ENCODE data around the gene IKZF5.
A peak's percentile ranks its signal among the peaks of the same experiment; 100 is the strongest.

The IKZF5 gene

DNA sequence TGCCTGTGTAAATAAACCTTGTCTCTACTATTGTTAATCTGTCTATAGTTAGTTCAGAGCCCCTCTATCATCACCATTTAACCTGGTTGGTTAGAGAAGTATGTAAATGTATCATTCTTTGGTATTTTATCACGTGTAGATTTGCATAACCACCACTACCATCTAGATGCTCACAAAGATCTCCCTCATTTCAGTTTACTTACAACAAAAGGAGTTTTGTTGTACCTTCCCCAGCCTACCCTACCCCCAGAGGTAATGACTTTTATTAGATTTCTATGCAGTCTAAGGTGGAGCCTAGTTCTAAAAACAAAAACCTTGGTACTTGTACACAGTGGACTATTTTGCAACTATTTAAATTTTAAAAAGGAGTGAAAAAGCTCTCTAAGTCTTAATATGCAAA lies 17.7 kb upstream of the IKZF5 start:
- Mint-ChIP-seq H3K4me3 (no peak overlapping the region), H3K27ac (no peak overlapping the region), H3K27me3 (no peaks in the 10 kb centered on the region), H3K9me3 (no peaks in the 10 kb centered on the region), H3K36me3 (ENCODE audit: insufficient read depth) (no peaks in the 10 kb centered on the region), H3K4me1 (ENCODE audit: low read depth in 2 of 2) (peaks cover 4% of the 10 kb centered on the region in 2 donors)
- no peak for ATAC-seq (replicated peaks)
- no peak for DNase-seq

DNA sequence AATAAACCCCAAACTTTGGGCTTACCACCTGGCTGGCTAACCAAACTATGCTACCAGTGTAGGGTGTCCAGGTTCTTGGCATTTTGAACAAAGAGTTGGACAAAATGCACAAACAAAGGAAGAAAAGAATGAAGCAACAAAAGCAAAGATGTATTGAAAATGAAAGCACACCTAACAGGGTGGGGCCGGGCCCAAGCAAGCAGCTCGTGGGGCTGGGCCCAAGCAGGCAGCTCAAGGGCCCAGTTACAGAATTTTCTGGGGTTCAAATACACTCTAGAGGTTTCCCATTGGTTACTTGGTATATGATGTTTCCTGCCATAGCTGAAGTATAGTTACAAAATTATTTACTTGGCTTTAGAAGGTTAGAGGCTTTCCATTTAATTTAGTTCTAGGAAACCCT lies 15.9 kb upstream of the IKZF5 start:
- peaks cover 4% of the 10 kb centered on the region in 2 donors for H3K4me1 Mint-ChIP-seq (ENCODE audit: low read depth in 2 of 2)
- ATAC-seq (replicated peaks) (no peak), DNase-seq (no peak)
- no peak overlapping the region for H3K27ac Mint-ChIP-seq
- H3K9me3 Mint-ChIP-seq = no peaks in the 10 kb centered on the region
- no peak overlapping the region for H3K4me3 Mint-ChIP-seq
- H3K27me3 Mint-ChIP-seq = no peaks in the 10 kb centered on the region
- H3K36me3 Mint-ChIP-seq (ENCODE audit: insufficient read depth) = no peaks in the 10 kb centered on the region

DNA sequence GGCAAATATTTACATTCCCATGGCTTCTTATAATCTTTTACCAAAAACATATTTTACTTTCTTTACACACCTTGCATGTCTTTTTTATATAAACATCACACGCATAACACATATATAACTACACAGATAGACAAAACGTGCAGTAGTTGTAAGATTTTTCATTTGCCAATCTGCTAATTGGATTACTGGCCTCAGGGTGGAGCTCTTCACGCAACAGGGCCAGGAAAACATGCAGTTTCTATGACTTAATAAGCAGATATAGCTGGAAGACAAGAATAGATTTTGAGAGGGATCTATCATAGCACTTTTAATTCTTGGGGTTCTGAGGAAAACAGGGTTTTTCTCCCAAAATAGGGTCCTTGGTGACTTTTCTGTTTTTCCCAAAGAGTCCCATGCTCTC lies 12.9 kb upstream of the IKZF5 start:
- peaks cover 4 to 7% of the 10 kb centered on the region in 2 donors for H3K4me1 Mint-ChIP-seq (ENCODE audit: low read depth in 2 of 2)
- H3K9me3 Mint-ChIP-seq = no peaks in the 10 kb centered on the region
- no peak for ATAC-seq (replicated peaks)
- H3K4me3 Mint-ChIP-seq = no peak overlapping the region
- H3K27me3 Mint-ChIP-seq = no peaks in the 10 kb centered on the region
- H3K36me3 Mint-ChIP-seq (ENCODE audit: insufficient read depth) = peaks cover 3% of the 10 kb centered on the region
- no peak overlapping the region for H3K27ac Mint-ChIP-seq
- DNase-seq = no peak

DNA sequence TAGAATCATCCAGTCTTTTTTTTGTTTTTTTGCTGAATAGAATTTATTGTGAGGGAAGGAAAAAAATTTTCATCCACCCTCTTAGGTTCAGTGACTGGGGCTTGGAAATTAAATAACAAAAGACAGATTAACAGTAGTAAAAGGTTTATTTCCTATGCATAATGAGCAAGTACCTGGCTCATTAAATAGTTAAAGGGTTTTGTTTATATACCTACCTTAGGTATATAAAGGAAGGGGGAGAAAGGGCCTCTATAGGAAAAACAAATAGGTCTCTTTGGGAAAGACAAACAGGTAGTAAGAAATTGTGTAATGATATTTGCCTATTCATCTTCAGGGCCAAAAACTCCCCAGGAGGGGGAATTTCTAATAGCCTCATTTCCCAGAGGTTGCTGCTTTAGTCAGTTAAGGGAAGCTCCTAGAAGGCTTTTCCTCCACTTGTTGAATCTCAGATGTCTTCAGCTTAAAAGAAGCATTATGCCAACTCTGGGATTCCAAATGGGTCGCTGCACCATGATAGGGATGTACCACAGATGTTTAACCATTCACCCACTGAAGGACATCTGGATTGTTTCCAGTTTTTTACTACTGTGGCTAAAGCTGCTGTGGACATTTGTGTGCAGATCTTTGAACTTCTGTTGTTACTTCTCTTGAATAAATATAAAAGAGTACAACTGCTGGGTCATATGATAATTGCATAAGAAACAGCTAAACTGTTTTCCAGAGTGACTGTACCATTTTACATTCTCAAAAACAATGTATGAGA lies 11.5 kb upstream of the IKZF5 start:
- peaks cover 3% of the 10 kb centered on the region for H3K36me3 Mint-ChIP-seq (ENCODE audit: insufficient read depth)
- H3K9me3 Mint-ChIP-seq = no peaks in the 10 kb centered on the region
- no peak overlapping the region for H3K27ac Mint-ChIP-seq
- H3K4me3 Mint-ChIP-seq = no peak overlapping the region
- no peak for DNase-seq
- ATAC-seq (replicated peaks) = no peak
- H3K27me3 Mint-ChIP-seq = no peaks in the 10 kb centered on the region
- peaks cover 4 to 7% of the 10 kb centered on the region in 2 donors for H3K4me1 Mint-ChIP-seq (ENCODE audit: low read depth in 2 of 2)

DNA sequence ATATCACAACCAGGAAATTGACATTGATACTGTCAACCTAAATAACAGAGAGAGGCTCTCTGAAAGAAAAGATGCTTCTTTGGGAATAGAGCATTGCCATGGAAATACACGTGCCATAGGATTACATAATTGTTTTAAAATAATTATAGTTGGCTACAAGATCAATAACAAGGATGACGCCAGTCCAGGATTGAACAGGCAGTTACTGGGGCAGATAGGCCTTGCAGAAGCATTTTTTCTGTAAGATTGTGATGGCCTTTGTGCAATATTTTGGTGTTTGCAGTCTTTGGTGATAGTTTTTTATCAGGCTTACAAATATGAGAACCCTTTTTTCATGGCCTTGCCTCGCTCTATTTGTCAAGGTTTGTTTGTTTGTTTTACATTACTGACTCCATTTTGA lies 10.7 kb upstream of the IKZF5 start:
- no peaks in the 10 kb centered on the region for H3K9me3 Mint-ChIP-seq
- H3K27me3 Mint-ChIP-seq = no peaks in the 10 kb centered on the region
- H3K4me3 Mint-ChIP-seq = no peak overlapping the region
- ATAC-seq (replicated peaks) (no peak), DNase-seq (no peak)
- peaks cover 3% of the 10 kb centered on the region for H3K36me3 Mint-ChIP-seq (ENCODE audit: insufficient read depth)
- H3K4me1 Mint-ChIP-seq (ENCODE audit: low read depth in 2 of 2) = peaks cover 2 to 5% of the 10 kb centered on the region in 2 donors
- no peak overlapping the region for H3K27ac Mint-ChIP-seq

DNA sequence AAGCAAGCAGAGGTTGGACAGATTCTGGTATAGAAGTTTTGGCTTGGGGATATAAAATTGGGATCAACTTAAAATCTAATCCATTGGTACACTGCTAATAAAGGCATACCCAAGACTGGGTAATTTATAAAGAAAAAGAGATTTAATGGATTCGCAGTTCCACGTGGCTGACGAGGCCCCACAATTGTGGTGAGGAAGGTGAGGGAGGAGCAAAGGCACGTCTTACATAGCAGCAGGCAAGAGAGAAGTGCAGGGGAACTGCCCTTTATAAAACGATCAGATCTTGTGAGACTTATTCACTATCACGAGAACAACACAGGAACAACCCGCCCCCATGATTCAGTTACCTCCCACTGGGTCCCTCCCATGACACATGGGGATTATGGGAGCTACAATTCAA lies 9.9 kb upstream of the IKZF5 start:
- Mint-ChIP-seq H3K4me1 (ENCODE audit: low read depth in 2 of 2) (peaks cover 0 to 3% of the 10 kb centered on the region in 2 donors), H3K36me3 (ENCODE audit: insufficient read depth) (peaks cover 3% of the 10 kb centered on the region), H3K9me3 (no peaks in the 10 kb centered on the region), H3K4me3 (no peak overlapping the region), H3K27me3 (no peaks in the 10 kb centered on the region), H3K27ac (no peak overlapping the region)
- DNase-seq = no peak
- ATAC-seq (replicated peaks) = no peak

DNA sequence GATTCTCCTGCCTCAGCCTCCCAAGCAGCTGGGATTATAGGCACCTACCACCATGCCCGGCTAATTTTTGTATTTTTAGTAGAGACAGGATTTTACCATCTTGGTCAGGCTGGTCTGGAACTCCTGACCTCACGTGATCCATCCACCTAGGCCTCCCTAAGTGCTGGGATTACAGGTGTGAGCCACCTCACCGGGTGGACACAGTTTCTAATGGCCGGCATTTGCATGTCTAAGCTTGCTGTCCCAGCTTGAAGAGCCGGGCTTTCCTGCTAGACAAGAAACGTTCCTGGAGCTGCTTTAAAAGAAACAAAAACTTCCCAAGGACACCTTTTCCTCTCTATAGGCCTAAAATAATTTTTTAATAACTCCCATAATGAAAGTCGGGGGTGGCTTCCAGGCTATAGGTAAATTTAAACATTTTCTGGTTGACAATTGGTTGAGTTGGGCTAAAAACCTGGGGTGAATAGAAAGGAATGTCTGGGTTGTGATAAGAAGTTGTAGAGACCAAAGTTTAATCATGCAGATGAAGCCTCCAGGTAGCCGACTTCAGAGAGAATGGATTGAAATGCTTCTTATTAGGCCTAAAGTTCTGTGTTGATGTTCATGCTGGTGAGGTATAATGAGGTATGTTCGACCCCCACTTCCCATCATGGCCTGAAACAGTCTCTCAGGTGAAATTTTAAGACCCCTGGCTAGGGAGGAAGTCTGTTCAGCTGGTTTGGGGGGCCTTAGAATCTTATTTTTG lies 9.0 kb upstream of the IKZF5 start:
- Mint-ChIP-seq H3K36me3 (ENCODE audit: insufficient read depth) (peaks cover 6% of the 10 kb centered on the region), H3K27me3 (no peaks in the 10 kb centered on the region), H3K4me3 (no peak overlapping the region), H3K4me1 (ENCODE audit: low read depth in 2 of 2) (peaks cover 1 to 7% of the 10 kb centered on the region in 2 donors), H3K27ac (no peak overlapping the region), H3K9me3 (no peaks in the 10 kb centered on the region)
- DNase-seq = no peak
- ATAC-seq (replicated peaks) = no peak

DNA sequence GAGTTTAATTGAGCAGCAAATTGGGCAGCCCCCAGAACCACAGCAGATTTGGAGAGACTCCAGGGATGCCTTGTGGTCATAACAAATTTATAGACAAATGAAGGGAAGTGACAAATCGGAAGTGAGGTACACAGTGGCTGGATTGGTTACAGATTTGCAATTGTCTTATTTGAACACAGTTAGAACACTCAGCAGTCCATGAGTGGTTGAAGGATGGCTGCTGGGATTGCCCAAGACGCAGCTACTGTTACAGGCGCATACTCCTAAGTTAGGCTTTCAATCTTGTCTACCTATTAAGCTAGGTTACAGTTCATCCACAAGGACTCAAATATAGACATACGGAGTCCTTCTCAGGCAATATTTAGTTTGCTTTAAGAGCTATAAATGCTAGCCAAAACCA lies 7.6 kb upstream of the IKZF5 start:
- Mint-ChIP-seq H3K36me3 (ENCODE audit: insufficient read depth) (peaks cover 6% of the 10 kb centered on the region), H3K4me3 (no peak overlapping the region), H3K27me3 (no peaks in the 10 kb centered on the region), H3K9me3 (no peaks in the 10 kb centered on the region), H3K4me1 (ENCODE audit: low read depth in 2 of 2) (peaks cover 4 to 7% of the 10 kb centered on the region in 2 donors), H3K27ac (no peak overlapping the region)
- no peak for ATAC-seq (replicated peaks)
- DNase-seq = no peak

DNA sequence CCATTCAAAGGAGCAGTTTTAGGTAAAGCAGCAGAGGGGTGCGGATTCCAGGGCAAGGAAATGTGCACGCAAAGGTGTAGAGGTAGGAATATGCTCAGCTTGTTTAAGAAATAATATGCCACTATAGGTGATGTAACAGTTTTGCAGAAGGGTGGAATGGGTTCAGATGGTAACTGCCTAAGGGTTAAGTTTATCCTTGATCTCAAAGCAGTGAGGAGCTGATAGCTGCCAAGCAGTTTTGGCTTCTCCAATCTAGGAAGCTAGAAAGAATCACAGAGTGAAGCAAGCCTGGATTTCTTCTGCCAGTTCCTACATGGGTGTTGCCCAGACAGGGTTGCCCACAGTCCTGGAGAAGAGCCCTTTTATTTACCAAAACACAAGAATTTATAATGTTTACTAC lies 6.2 kb upstream of the IKZF5 start:
- DNase-seq = no peak
- H3K27me3 Mint-ChIP-seq = no peaks in the 10 kb centered on the region
- H3K36me3 Mint-ChIP-seq (ENCODE audit: insufficient read depth) = peaks cover 6% of the 10 kb centered on the region
- no peak overlapping the region for H3K4me3 Mint-ChIP-seq
- peaks cover 11 to 16% of the 10 kb centered on the region in 2 donors for H3K4me1 Mint-ChIP-seq (ENCODE audit: low read depth in 2 of 2)
- no peak overlapping the region for H3K27ac Mint-ChIP-seq
- no peak for ATAC-seq (replicated peaks)
- no peaks in the 10 kb centered on the region for H3K9me3 Mint-ChIP-seq

DNA sequence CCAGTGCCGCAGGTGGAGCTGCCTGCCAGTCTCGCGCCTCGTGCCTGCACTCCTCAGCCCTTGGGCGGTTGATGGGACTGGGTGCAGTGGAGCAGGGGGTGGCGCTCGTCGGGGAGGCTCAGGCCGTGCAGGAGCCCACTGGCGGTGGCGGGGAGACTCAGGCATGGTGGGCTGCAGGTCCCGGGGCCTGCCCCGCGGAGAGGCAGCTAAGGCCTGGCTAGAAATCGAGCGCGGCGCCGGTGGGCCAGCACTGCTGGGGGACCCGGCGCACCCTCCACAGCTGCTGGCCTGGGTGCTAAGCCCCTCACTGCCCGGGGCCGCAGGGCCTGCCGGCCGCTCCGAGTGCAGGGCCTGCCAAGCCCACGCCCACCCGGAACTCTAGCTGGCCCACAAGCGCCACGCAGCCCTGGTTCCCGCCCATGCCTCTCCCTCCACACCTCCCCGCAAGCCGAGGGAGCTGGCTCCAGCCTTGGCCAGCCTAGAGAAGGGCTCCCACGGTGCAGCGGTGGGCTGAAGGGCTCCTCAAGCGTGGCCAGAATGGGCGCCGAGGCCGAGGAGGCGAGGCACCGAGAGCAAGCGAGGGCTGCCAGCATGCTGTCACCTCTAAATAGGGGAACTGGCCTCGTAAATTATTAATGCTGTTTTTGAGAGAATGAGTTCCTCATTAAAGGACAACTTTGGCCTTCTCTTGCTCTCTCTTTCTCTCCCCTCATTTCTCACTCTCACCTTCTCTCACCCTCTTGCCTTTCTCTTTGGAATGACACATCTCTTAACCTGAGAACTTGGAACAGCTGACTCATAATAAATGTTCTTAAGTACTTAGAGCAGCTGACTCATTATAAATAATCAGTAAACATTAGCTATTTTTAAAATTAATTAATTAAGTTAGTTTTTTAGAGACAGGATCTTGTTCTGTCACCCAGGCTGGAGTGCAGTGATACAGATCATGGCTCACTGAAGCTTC lies 5.1 kb upstream of the IKZF5 start:
- no peak for ATAC-seq (replicated peaks)
- H3K36me3 Mint-ChIP-seq (ENCODE audit: insufficient read depth) = peaks cover 9% of the 10 kb centered on the region
- no peak for DNase-seq
- H3K27ac Mint-ChIP-seq = no peak overlapping the region
- H3K4me1 Mint-ChIP-seq (ENCODE audit: low read depth in 2 of 2) = peaks cover 20 to 24% of the 10 kb centered on the region in 2 donors
- no peaks in the 10 kb centered on the region for H3K27me3 Mint-ChIP-seq
- H3K4me3 Mint-ChIP-seq = no peak overlapping the region
- no peaks in the 10 kb centered on the region for H3K9me3 Mint-ChIP-seq

DNA sequence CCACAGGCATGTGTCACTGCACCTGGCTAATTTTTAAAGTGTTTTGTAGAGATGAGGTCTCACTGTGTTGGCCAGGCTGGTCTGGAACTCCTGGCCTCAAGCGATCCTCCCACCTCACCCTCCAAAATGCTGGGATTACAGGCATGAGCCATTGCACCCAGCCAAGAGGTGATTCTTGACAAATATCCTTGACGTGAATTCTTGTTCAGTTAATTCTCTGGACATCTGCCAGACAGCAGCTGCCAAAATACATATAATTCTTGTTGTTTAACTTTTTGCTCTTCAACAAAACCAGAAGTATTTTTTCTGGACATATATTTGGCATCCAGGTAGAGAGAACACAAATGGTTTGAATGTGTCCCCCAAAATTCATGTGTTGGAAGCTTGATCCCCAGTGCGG lies 3.4 kb upstream of the IKZF5 start:
- no peak overlapping the region for H3K4me3 Mint-ChIP-seq
- H3K27me3 Mint-ChIP-seq = no peaks in the 10 kb centered on the region
- no peaks in the 10 kb centered on the region for H3K9me3 Mint-ChIP-seq
- H3K4me1 Mint-ChIP-seq (ENCODE audit: low read depth in 2 of 2) = peaks cover 27 to 35% of the 10 kb centered on the region in 2 donors
- ATAC-seq (replicated peaks) = no peak
- no peak overlapping the region for H3K27ac Mint-ChIP-seq
- peaks cover 17% of the 10 kb centered on the region for H3K36me3 Mint-ChIP-seq (ENCODE audit: insufficient read depth)
- DNase-seq = no peak

DNA sequence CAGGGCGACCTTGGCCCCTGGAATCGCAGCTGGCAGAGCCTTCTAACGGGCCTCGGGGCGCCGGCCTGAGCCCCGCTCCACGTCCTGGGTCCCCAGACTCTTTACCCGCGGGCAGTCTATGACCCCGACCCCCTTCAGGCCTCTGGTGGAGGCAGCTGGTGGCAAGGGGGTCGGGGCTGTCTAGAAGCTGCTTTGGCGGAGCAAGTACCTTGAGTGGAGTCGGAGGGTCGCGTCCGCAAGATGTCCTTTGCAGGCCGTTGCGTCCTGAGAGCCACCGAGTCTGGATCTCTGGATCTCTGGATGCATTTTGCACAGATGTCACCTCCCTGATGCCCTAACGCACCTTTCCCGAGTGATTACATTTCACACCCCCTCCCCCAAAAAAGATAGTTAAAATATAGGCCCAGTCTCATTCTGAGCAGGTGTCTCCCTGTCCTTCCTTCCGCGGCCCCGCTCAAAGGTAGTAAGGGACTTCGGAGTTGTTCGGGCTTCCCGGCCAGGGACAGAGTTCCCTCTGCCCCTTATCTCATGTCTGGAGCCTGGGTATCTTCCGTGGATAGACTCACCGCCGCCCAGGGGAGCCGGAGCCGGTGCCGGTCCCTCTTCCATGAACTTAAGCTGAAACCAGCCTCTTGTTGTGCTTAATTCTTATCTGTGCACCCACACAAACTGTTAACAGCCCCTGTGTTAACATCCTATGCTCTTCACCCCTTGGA lies 668 bp upstream of the IKZF5 start:
- Mint-ChIP-seq H3K4me1 (ENCODE audit: low read depth in 2 of 2) (peaks cover 27 to 53% of the 10 kb centered on the region in 2 donors), H3K36me3 (ENCODE audit: insufficient read depth) (peaks cover 17% of the 10 kb centered on the region), H3K9me3 (no peaks in the 10 kb centered on the region), H3K27ac (peak overlapping the region; percentile 99), H3K27me3 (no peaks in the 10 kb centered on the region), H3K4me3 (peak overlapping the region; percentile 97 to 98)
- ATAC-seq (replicated peaks) (no peak), DNase-seq (peak in 2 of 3 experiments; percentile 4 to 15)

Measured in effector memory CD8-positive, alpha-beta T cell (primary cell).